HuH-7.5 (cell line): ENCODE measurements around the gene GSX1.
"Not testable (repeated sequence)": the region's sequence is repeated elsewhere in the genome, so short reads cannot be mapped to it uniquely, and the experiment has no call there.

Experiments
- DNase-seq: peaks from one replicate; pipeline ENCODE4 v3.0.0; 2011; ENCODE audit warnings: low spot score

Gene GSX1

DNA sequence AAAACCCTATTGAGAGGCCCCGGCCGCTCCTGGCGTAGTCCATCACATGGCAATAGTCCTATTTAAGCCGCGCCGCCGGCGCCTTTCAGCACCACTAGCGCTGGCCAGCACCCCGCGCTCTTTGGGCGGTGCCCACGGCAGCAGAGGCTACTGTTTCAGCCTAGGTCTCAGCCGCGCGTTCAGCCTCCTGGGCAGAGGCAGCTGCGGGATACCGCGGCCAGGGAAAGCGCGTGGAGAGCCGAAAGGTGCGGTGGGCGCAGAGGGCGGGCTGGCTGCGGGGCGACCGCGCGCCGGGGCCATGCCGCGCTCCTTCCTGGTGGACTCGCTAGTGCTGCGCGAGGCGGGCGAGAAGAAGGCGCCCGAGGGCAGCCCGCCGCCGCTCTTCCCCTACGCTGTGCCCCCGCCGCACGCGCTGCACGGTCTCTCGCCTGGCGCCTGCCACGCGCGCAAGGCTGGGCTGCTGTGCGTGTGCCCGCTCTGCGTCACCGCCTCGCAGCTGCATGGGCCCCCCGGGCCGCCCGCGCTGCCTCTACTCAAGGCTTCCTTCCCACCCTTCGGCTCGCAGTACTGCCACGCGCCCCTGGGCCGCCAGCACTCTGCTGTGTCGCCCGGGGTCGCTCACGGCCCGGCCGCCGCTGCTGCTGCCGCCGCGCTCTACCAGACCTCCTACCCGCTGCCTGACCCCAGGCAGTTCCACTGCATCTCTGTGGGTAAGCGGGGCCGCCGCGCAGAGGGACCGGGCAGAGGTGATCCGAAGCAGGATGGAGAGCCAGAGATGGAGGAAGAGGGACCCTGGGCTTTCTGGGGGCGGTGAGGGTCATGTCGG, at the start of gene GSX1:
Gene GSX1, plus strand, starts transcription at position 91 of the 826 bp plus-strand sequence. Its CDS starts 208 bp downstream, at position 299.
- DNase-seq: peak; percentile 59

DNA sequence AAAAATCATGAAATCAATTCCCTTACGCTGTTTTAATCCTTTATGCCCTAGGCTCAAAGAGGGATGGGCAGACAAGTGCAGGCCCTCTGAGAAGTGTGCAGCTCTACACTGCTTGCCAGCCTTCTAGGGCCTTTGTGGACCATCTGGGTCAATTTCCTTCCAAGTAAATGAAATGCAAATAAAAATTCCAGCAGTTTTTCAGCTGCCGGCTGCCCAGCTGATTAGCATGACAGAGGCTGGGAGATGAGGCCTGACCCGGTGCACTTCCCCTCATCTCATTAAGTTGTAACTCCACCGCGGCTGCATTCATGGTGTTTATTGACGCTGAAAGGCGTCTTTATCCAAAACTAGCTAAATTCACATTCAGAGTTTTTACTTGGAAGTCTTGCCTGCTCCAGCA, 47.5 kb upstream of the GSX1 start:
- DNase-seq: no peak

DNA sequence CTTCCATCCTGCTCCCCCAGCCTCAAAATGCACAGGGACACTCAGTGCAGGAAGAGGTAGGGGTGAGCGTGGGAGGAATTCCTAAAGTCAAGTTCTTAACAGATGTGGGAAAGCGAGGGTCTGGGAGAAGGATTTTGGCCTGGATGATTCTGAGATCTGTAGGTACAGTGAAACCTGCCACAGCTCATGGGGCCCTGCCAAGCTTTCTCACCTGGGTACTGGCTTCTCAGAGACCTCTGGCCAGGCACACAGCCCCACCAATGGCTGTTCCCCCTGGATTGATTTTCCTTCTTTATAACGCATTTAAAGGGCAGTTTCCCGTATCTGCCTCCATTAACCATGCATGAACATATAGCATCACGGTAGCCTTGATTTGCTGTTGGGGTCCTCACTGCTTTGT, 47.0 kb upstream of the GSX1 start:
- DNase-seq: no peak

DNA sequence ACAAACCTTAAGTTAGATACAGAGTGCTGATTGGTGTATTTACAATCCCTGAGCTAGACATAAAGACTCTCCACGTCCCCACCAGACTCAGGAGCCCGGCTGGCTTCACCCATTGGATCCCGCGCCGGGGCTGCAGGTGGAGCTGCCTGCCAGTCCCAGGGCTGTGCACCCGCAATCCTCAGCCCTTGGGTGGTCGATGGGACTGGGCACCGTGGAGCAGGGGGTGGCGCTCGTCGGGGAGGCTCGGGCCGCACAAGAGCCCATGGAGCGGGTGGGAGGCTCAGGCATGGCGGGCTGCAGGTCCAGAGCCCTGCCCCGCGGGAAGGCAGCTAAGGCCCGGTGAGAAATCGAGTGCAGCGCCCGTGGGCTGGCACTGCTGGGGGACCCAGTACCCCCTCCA, 44.1 kb upstream of the GSX1 start:
- not testable (repeated sequence) for DNase-seq

DNA sequence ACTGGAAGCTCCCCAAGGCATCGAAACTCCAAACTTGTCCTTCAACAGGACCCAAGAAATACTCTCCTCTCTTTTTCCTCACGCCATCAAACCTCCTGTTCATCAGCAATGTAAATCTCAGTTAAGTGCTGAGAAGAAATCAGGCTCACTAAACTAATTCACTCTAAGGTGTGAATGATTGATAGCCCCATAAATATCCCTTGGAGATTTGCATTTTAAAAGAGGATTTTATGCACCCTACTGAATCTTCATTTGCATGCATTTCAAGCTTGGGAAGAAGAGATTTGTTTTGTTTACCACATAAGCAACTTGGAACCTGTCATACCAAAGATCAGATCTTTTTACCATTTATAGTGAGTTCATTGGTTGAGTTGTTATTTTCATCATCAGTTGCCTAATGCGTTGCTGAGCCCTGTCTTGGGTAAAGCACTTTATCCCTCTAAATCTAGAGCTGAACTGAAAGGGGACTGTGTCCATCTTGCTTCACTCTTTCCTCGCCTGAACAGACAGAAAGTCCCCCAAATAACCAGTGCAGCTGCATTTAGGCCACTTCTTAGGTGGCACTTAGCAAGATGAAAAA, 40.2 kb upstream of the GSX1 start:
- DNase-seq: no peak

DNA sequence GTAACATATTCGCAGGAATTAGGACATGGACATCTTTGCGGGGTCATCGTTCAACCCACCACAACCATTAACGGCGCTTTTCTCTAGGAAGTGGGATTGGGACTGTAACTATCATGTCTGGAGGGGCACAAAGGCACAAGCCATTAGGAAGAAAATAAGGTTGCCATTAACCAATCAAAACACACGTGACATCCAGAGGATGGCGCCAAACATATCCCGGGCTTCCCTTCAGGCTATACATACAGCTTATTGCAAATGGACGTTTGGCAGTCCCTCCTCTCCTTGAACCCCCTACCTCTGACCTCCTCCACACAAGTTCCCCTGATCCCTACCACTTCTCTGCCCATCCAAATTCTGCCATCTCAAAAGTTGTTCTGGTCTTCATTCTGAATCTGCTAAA, 26.6 kb upstream of the GSX1 start:
- DNase-seq: no peak

DNA sequence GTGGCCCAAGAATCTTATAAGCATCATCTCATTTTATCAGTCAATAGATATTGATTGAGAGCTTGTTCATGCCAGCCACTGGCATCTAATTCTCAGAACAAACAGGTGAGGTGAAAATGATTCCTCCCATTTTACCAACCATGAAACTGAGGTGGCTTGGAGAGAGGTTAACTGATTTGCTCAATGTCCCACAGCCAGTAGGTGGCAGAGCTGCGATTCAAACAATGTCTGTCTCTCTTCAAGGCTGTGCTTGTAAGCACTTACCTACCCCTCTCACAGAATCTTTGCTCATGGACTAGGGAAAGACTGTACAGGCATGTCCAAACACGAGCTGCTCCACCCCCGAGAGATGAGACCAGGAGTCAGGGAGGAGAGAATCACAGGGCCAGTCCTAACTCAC, 21.5 kb upstream of the GSX1 start:
- DNase-seq: peak; percentile 43

DNA sequence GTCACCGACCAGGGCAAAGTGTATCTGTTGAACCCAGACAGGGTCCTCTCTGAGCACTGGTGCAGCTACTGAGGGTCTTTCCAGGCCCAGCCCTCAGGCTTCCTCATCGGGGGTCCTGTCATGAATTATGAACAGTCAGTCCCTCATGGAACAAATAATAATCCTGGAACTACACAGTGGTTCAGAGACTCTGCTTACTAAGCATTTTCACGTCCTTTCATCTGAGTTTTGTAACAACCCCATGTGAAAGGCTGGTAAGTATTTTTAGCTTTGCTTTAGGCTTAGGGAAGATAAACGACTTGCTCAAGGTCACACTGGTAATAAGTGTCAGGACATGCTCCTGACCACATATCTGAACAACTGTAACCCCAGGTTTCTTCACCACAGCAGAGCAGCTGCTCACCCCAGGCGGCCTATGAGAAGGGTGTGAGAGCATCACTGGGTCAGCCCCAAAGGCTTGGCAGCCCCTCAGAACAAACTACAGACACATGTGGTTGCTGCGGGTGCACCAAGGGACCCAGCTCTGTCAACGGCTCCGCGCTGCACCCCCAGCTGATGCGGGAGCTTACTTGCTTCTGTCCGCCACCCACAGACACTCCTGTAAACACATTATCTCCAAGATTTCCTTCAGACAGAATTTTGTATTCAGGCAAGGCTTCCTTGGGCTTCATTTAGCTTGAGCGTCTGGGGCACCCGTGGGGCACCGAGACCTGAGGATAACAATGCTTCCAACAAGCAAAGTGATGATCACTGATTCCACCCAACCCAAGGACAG, 19.4 kb upstream of the GSX1 start:
- DNase-seq: no peak

DNA sequence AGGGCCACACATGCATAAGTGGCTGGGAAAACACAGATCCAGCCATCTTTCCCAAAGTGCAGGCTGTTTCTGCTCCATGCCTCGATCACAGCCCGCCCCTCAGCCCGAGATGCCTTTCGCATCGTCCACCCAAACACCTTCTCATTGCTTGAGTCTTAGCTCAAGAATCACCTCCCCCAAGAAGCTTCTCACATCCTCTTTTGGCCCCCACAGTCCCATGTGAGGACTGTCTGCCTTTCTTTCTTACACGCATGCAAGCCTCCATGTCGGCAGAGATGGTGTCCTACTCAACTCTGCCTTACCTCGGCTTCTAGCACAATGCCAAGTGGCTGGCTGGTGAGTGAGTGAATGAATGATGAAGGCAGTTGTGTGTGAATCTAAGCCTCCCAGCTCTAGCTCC, 18.1 kb upstream of the GSX1 start:
- no peak for DNase-seq

DNA sequence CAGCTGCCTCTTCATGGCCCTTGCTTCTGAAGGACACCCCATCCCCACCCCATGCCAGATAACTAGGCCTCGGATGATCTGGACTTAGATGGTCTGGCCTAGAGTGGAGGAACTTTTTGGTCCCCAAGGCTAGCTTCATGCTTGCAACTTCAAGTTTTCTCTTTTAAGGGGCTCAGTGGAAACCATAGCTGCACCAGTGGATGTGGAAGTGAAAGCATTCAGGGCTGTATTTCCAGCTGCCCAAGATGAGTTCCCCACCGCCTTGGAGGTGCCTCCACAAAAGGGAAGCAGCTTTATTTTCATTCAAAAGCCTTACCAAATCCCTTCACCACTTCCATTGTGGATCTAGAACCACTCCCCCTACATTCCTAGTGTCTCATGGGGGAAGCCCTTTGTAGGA, 17.6 kb upstream of the GSX1 start:
- DNase-seq: no peak

DNA sequence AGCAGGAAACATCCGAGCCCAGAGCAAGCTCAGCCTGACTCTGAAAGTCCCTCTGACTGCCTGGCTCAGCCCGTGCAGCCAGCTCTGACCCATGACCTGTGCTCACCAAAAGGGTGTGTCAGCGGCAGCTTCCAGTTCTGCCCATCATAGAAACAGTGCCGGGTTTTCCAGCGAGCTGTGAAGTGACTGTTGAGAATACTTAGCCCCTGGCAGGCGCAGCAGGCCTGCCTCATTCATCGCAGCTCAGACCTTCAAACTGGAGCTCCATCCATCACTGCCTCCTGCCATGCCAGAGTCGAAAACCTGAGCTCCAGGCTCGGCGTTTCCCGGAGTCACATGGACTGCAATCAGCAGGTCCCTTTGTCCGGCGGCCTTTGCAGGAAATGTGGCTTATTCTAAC, 16.3 kb upstream of the GSX1 start:
- no peak for DNase-seq

DNA sequence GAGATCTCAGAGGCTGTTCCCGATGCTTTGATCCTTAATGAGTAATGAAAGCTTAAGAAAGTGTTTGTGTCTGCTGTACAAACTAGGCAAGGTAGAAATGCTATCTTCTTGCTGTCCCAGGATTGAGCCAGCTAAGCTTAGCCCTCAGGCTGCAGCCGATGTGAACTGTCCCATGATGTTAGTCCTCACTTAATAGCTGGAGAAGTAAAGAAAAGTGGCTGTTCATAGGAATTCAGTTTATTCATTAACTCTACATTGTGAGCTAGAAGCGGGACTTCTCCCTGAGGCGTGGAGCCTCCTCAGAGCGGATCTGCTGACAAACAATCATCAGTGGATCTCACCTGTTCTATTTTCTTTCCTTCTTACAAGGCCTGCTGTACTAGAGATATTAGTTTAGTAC, 10.1 kb upstream of the GSX1 start:
- no peak for DNase-seq

DNA sequence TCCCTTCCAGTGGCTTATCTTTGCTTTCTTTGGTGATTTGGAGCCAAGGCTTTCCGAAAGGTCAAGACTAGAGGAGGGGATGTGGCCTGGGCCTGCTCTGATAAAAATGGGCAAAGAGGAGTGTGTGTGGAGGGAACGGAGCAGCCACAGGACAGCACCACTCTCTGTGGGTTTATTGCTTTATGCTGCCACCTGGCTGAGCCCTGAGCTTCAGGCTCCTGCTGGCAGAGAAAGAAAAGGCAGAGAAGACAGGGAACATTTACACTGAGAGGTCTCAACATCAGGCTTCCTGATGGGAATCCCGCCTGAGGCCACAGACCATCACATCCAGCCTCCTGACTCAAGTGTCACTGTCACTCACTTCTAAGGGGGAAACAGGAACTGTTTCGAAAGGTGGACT, 9.2 kb upstream of the GSX1 start:
- no peak for DNase-seq

DNA sequence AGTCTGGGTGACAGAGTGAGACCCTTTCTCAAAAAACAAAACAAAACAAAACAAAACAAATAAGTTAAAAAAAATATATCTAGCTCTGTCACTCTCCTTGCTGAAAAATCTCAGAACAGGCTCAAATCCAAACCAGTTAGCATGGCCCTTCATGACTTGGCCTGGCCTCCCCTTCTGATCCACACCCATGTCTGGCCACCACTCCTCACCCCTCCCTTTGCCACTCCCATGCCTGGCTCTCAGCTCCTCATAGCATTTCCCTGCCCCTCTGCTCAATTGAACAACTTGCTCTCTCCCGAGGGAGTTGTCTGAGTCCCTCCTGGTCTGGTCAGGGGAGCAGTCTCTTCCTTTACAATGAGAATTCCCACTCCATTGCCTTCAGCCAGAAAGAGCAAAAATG, 4.0 kb upstream of the GSX1 start:
- DNase-seq: no peak

DNA sequence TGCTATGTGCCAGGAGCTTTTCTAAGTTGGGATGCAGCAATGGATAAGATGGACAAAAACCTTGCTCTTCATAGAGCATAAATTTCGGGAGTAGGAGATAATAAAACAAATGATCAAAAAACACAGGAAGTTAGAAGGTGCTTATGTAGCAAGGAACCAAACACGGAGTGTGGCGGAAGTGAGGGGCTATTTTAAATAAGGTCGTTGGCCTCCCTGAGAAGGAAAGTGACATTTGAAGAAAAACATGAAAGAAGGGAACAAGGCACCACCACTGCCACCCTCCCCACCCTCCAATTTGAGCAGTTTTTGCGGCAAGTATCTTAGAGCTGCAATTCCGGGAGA, 3.2 kb upstream of the GSX1 start:
- DNase-seq: no peak

DNA sequence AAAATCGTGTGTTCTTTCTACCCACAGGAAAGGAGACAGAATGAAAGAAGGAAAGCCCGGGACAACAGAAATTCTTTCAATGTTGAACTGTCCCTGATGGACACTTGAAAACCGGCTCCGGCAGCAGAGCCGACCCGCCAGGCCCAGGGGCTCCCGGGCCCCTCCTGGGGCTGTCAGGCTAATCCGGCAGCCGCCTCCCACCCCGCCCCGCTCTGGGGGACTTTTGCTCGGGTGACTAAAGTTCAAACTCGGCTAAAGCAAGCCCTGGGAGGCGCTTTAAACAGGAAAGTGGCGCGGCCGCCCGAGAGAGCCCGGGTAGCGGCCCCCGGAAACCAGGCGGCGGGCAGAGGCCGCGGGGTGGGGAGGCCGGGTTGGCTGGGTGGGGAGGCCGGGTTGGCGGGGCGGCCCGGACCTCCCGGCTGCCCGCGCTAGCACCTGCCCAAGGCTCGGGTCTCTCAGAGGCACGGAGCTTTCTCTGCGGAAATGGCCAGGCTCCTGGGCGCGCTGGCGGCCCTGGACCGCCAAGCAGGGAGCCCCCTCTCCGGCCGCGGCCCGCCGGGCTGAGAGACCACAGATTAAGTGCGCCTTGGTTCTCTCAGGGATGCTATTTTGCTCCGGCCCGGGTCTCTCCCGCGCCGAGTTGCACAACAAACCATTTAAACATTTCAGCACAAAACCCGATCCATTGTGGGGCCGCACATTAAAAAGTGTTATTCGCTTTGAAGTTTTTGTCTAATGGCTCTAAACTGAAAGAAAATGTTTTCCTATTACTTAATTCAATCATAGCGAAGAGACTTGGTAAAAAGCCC, 2.6 kb upstream of the GSX1 start:
- DNase-seq: no peak

DNA sequence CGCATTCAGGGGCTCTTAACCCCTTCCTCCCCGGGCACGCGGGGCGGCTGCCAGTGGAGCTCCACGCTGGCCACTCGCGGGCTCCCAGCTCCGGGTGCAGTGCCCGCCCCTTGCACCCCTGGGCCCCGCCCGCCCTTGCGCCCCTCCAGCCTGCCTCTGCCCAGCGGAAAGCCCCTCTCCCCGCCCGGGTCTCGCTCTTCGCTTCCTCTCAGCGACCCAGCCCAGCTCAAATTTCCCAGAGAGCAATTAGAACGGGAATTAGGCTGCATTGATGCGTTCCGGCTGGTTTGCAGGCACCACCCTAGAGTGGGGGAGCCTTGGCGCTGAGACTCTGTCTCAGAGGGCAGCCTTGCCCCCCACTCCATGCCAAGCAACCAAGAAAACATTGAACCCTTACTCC, 1.8 kb upstream of the GSX1 start:
- DNase-seq: no peak

DNA sequence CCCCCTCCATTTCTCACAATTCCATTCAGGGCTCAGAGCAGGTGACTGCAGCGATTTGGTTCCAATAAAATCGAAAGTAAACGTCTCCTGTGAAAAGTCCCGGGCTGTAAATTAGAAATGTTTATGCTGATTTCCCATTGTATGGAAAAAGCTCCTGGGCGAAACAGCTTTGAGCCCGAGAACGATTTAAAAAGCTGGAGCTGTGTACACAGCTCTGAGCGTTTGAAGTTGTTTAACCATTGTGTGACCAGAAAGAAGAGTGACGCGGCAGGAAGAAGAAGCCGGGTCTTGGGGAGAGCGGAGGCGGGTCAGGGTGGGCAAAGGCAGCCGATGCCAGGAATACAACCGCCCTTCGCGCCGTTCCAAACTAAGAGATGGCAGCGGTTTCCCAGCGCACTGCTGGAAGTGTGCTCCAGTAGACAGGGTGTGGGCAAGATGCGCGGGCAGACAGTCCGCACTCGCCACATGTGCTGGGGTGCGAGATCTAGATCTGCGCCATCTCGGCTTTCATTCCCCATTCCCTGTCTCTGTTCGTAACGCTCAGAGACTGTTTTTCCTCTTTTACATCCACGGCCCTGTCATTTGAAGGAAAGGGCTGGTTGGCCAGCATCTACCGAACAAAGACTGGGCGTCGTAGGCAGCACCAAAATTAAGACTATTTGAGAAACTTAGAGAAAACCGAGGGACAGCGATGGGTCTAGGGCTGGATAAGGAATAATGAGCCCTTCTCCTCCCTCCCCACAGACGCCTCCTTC, 960 bp upstream of the GSX1 start:
- DNase-seq: no peak

DNA sequence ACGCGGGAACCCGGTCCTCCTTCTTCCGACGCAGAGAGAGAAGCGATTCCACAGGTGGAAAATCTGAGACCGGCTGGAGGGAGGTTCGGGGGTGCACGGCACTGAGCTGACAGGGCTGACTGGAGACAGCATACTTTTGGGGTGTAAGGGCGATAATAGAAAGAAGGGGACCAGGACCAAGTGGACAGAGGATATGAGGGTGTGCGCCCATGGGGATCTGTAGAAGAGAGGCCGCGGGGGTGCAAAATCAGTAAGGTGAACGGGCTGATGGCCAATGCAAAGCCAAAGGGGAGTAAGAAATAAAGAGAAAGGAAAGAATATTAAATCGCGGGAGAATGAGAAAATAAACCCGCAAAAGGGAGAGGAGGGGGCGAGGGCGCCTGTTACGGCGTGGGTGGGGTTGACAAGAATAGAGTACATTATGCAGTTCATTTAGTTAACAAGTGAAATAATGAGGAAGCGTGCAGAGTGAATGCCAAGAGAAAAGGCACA, 336 bp upstream of the GSX1 start:
- DNase-seq: no peak

DNA sequence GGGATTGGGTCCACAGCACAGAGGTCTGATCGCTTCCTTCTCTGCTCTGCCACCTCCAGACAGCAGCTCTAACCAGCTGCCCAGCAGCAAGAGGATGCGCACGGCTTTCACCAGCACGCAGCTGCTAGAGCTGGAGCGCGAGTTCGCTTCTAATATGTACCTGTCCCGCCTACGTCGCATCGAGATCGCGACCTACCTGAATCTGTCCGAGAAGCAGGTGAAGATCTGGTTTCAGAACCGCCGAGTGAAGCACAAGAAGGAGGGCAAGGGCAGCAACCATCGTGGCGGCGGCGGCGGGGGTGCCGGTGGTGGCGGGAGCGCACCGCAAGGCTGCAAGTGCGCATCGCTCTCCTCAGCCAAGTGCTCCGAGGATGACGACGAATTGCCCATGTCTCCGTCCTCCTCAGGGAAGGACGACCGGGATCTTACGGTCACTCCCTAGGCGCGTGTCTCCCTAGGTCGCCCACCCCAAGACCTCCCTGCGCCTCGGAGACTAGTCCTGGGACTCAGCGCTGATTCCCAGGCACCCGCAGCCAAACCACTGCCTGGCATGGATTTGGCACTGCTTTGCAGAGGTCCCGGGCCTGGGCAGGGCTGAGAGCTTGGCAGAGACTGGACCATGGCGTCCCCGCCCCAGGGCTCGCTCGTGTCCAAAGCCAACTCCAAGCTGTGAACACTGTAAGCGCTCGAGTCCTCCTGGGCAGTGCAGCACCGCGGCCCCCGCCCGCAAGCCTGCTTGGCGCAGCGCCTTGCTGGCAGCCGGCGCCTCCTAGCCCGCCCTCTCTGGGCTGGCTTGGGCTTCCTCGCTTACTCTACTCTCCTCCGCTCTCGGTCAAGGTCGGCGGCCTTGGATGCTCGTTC, 1.5 kb downstream of the GSX1 start:
- no peak for DNase-seq

DNA sequence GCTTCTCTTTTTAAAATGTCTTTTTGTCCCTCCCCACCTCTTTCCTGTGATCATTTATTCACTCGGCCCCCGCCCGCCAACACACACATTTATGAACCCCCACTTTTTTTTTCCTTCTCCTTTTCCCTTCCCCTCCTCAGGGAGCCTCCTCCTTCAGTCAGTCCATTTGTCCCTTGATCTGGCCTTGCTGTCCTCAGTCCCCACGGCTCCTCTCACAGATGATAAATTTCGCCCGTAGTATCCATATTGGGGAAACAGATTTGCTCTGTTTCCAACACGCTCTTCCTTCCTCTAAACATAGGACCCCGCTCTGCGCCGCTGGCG, 2.0 kb downstream of the GSX1 start:
- no peak for DNase-seq
